Measurements from ENCODE around the gene MYLK4. TPM values are rescaled to one million over a fixed set of nuclear protein-coding genes. Genes with fewer than 3 reads are reported as not detected.

The MYLK4 gene
- total RNA-seq, 1 experiment from 2014 or later: 0.85 TPM

GRCh38 chr6:2798586-2799134 lies 47.9 kb upstream of the MYLK4 start:
- Histone ChIP-seq H3K4me1 (ENCODE audit: control insufficient read depth, insufficient read depth, low read length) (peaks cover 4% of the 10 kb centered on the region; the same call in 1 of the 2 replicates), H3K9me3 (ENCODE audit: control insufficient read depth, insufficient read depth, low read depth, low read length) (no peaks in the 10 kb centered on the region), H3K4me3 (ENCODE audit: low read depth in 2 of 2, low read length in 2 of 2) (no peak overlapping the region), H3K27me3 (ENCODE audit: control insufficient read depth, insufficient read depth, low read length) (no peaks in the 10 kb centered on the region), H3K27ac (ENCODE audit: low read length) (no peak overlapping the region), H3K36me3 (ENCODE audit: control insufficient read depth, insufficient read depth, low read length) (no peaks in the 10 kb centered on the region)
- no peak for ATAC-seq
- in situ Hi-C loops (cut with HindIII; ENCODE audit: low pct_unique_long_range_greater_than_20kb, low sequenced_read_pairs): no loop called here
- CTCF ChIA-PET: no interaction called here
- intact Hi-C loops (cut with micrococcal nuclease; ENCODE audit: unreplicated experiment): no loop called here
- POLR2A ChIA-PET: interaction anchor here (0.6 kb wide), 1 partner anchor 41 kb away, joined by 3 read pairs; no protein-coding TSS in a partner anchor
- TF ChIP-seq REST (IDR thresholded peaks at IDR 0.05; ENCODE audit: insufficient read depth in 1 of 2, low read depth in 2 of 2, low read length in 1 of 2) (no peak), POLR2AphosphoS5 (IDR thresholded peaks at IDR 0.05; ENCODE audit: low read depth, low read length) (no peak), CTCF (IDR thresholded peaks at IDR 0.05) (no peak), TCF7L2 (IDR thresholded peaks at IDR 0.05; ENCODE audit: low read depth, low read length) (no peak), SIN3A (IDR thresholded peaks at IDR 0.05; ENCODE audit: borderline replicate concordance, insufficient read depth, low read depth, low read length) (no peak)
- no TSS peak for BruUV-seq (replicated peaks)
- DNase-seq (ENCODE audit: low read depth, low spot score): no peak

- H3K36me3 ChIP-seq (ENCODE audit: control insufficient read depth, insufficient read depth, low read length): no peaks in the 10 kb centered on the region
- no peak for DNase-seq (ENCODE audit: low read depth, low spot score)
- no peaks in the 10 kb centered on the region for H3K27me3 ChIP-seq (ENCODE audit: control insufficient read depth, insufficient read depth, low read length)
- ChIA-PET CTCF (no interaction called here), POLR2A (no interaction called here)
- ATAC-seq: peak; percentile 47
- no TSS peak for BruUV-seq (replicated peaks)
- in situ Hi-C loops (cut with HindIII; ENCODE audit: low pct_unique_long_range_greater_than_20kb, low sequenced_read_pairs) (no loop called here), intact Hi-C loops (cut with micrococcal nuclease; ENCODE audit: unreplicated experiment) (no loop called here)
- H3K4me3 ChIP-seq (ENCODE audit: low read depth in 2 of 2, low read length in 2 of 2): no peak overlapping the region
- no peaks in the 10 kb centered on the region for H3K9me3 ChIP-seq (ENCODE audit: control insufficient read depth, insufficient read depth, low read depth, low read length)
- TF ChIP-seq TCF7L2 (IDR thresholded peaks at IDR 0.05; ENCODE audit: low read depth, low read length): no peak
- no peak for TF ChIP-seq REST (IDR thresholded peaks at IDR 0.05; ENCODE audit: insufficient read depth in 1 of 2, low read depth in 2 of 2, low read length in 1 of 2)
- TF ChIP-seq CTCF (IDR thresholded peaks at IDR 0.05): no peak
- no peak for TF ChIP-seq POLR2AphosphoS5 (IDR thresholded peaks at IDR 0.05; ENCODE audit: low read depth, low read length)
- TF ChIP-seq SIN3A (IDR thresholded peaks at IDR 0.05; ENCODE audit: borderline replicate concordance, insufficient read depth, low read depth, low read length): no peak
- H3K27ac ChIP-seq (ENCODE audit: low read length): peak overlapping the region; percentile 39; the same call in 1 of the 2 replicates
- peaks cover 4% of the 10 kb centered on the region; the same call in 1 of the 2 replicates for H3K4me1 ChIP-seq (ENCODE audit: control insufficient read depth, insufficient read depth, low read length)
Measured at GRCh38 chr6:2797564-2798031, 46.9 kb upstream of the MYLK4 start.

Measured in Panc1 (cell line).